CD4-positive, alpha-beta T cell treated with Interleukin-4 for 4 hours (primary cell): ENCODE results near the gene KBTBD4.

ENCODE experiments used
- DNase-seq: peaks from one replicate; pipeline ENCODE4 v3.0.0-alpha.2; 2020

The KBTBD4 gene

GRCh38 chr11:47523490-47524225, 55.1 kb downstream of the KBTBD4 start:
- peak; percentile 62 for DNase-seq
